Liver (tissue), 9 donors: ENCODE results near the gene ZEB1. TPM values are rescaled to one million over a fixed set of nuclear protein-coding genes. Genes with fewer than 3 reads are reported as not detected.

ENCODE experiments used
- DNase-seq: peaks from one replicate; pipeline ENCODE4 v3.0.0-alpha.2; 2017; ENCODE audit warnings: low spot score
- H3K27ac ChIP-seq, 2 donors: one replicate each; pipeline ENCODE4 v1.7.0; 2013; ENCODE audit warnings: inconsistent platforms in 2 of 2, low read length in 2 of 2, control low read depth in 1 of 2, low read depth in 1 of 2, mild to moderate bottlenecking in 1 of 2
- H3K27me3 ChIP-seq, 4 donors: one replicate each; pipeline versions ENCODE4 v1.6.1 to v1.7.0; 2013; ENCODE audit warnings: low read length in 3 of 4, inconsistent platforms in 1 of 4, mild to moderate bottlenecking in 1 of 4, moderate library complexity in 1 of 4; ENCODE audit not compliant: control insufficient read depth in 4 of 4, insufficient read depth in 4 of 4
- H3K36me3 ChIP-seq, 4 donors: one replicate each; pipeline versions ENCODE4 v1.6.1 to v1.7.0; 2013; ENCODE audit warnings: low read length in 3 of 4, mild to moderate bottlenecking in 3 of 4, low read depth in 1 of 4, moderate library complexity in 1 of 4; ENCODE audit not compliant: control insufficient read depth in 4 of 4, insufficient read depth in 3 of 4
- H3K4me1 ChIP-seq, 4 donors: one replicate each; pipeline versions ENCODE4 v1.6.1 to v1.7.0; 2013; ENCODE audit warnings: low read length in 3 of 4, mild to moderate bottlenecking in 3 of 4, moderate library complexity in 1 of 4; ENCODE audit not compliant: control insufficient read depth in 4 of 4, insufficient read depth in 4 of 4
- H3K4me3 ChIP-seq, 3 donors: one replicate each; pipeline versions ENCODE4 v1.6.1 to v1.7.0; 2013; ENCODE audit warnings: low read length in 3 of 3, control low read depth in 1 of 3, low read depth in 1 of 3, mild to moderate bottlenecking in 1 of 3
- H3K9ac ChIP-seq, 2 donors: one replicate each; pipeline ENCODE4 v1.7.0; 2013; ENCODE audit warnings: low read length in 2 of 2, mild to moderate bottlenecking in 2 of 2, moderate library complexity in 2 of 2, control low read depth in 1 of 2, low read depth in 1 of 2
- H3K9me3 ChIP-seq, 4 donors: one replicate each; pipeline versions ENCODE4 v1.6.1 to v1.7.0; 2013; ENCODE audit warnings: low read length in 3 of 4; ENCODE audit not compliant: control insufficient read depth in 4 of 4
- ATF3 ChIP-seq: IDR thresholded peaks from 2 replicates; pipeline ENCODE4 v1.6.1; 2016; ENCODE audit warnings: antibody characterized with exemption
- CTCF ChIP-seq: fragments of 150-350 bp; IDR thresholded peaks from 2 replicates; pipeline ENCODE4 v1.5.1; 2017; ENCODE audit warnings: improper control_type of control experiment, low read depth, low read length; ENCODE audit not compliant: missing input control
- EGR1 ChIP-seq, 2 donors: IDR thresholded peaks; 2 replicates each; pipeline ENCODE4 v1.6.1; 2016 to 2018; ENCODE audit warnings: antibody characterized with exemption in 2 of 2, low read depth in 2 of 2
- FOXA1 ChIP-seq: IDR thresholded peaks from 2 replicates; pipeline ENCODE4 v1.6.1; 2016; ENCODE audit warnings: antibody characterized with exemption
- GABPA ChIP-seq, 2 donors: IDR thresholded peaks in 1 of 2; conservative IDR thresholded peaks in 1 of 2; 2 replicates each; pipeline ENCODE4 v1.6.1; 2016; ENCODE audit warnings: antibody characterized with exemption in 2 of 2, mild to moderate bottlenecking in 1 of 2, moderate library complexity in 1 of 2
- HNF4A ChIP-seq, 2 donors: conservative IDR thresholded peaks; 2 replicates each; pipeline ENCODE4 v1.6.1; 2016; ENCODE audit warnings: antibody characterized with exemption in 2 of 2, mild to moderate bottlenecking in 2 of 2
- HNF4G ChIP-seq: IDR thresholded peaks from 2 replicates; pipeline ENCODE4 v1.6.1; 2016; ENCODE audit warnings: antibody characterized with exemption
- JUND ChIP-seq, 2 donors: IDR thresholded peaks; 2 replicates each; pipeline ENCODE4 v1.6.1; 2016; ENCODE audit warnings: antibody characterized with exemption in 2 of 2
- NR2F2 ChIP-seq: IDR thresholded peaks from 2 replicates; pipeline ENCODE4 v1.6.1; 2016; ENCODE audit warnings: antibody characterized with exemption
- RAD21 ChIP-seq, 2 donors: IDR thresholded peaks; 2 replicates each; pipeline ENCODE4 v1.6.1; 2016; ENCODE audit warnings: antibody characterized with exemption in 2 of 2, mild to moderate bottlenecking in 2 of 2
- REST ChIP-seq: IDR thresholded peaks from 2 replicates; pipeline ENCODE4 v1.6.1; 2016; ENCODE audit warnings: antibody characterized with exemption, mild to moderate bottlenecking
- RXRA ChIP-seq, 2 donors: IDR thresholded peaks; 2 replicates each; pipeline ENCODE4 v1.6.1; 2017 to 2018; ENCODE audit warnings: antibody characterized with exemption in 2 of 2, mild to moderate bottlenecking in 1 of 2
- SP1 ChIP-seq: IDR thresholded peaks from 2 replicates; pipeline ENCODE4 v1.6.1; 2018; ENCODE audit warnings: antibody characterized with exemption, mild to moderate bottlenecking
- TAF1 ChIP-seq: conservative IDR thresholded peaks from 2 replicates; pipeline ENCODE4 v1.6.1; 2016; ENCODE audit warnings: antibody characterized with exemption, mild to moderate bottlenecking
- YY1 ChIP-seq: IDR thresholded peaks from 2 replicates; pipeline ENCODE4 v1.6.1; 2016; ENCODE audit warnings: antibody characterized with exemption, mild to moderate bottlenecking
- ZBTB33 ChIP-seq: IDR thresholded peaks from 2 replicates; pipeline ENCODE4 v1.6.1; 2016; ENCODE audit warnings: antibody characterized with exemption
- WGBS: extraction: QIAGEN DNeasy Blood & Tissue Kit; methylation state at CpG from one replicate; pipeline ENCODE4 v1.1.7; 2013; 5-methylcytosine and 5-hydroxymethylcytosine counted together
- polyA plus RNA-seq, 2 donors: library from polyadenylated mRNA; stranded (reverse) in 1 of 2; unstranded in 1 of 2; fragments of 200-250 nt in 1 of 2; fragments of >200 nt in 1 of 2; fragmentation: Nextera tagmentation in 1 of 2; extraction: Ambion mirVana in 1 of 2; gene quantifications; one replicate each; pipeline versions ENCODE4 v1.2.1 to v1.2.3, GENCODE V29; 2013 to 2015
- total RNA-seq, 2 donors: library from RNA; depleted of rRNA; stranded (reverse); fragments of >200 nt; gene quantifications; one replicate each; pipeline ENCODE4 v1.2.3, GENCODE V29; 2014
- donor health status: healthy.
- donor health status: healthy.
- donor health status: healthy.
- donor health status: healthy.
- donor health status: healthy.

Gene ZEB1
- total and polyA plus RNA-seq, 4 donors, result 3.2 to 19.6 (median 6.5) TPM

- TF ChIP-seq TAF1, result no peak
Observed at GRCh38 chr10:31381766-31382316, 62.8 kb downstream of the ZEB1 start (continued).

GRCh38 chr10:31383810-31384588 is 65.0 kb downstream of the ZEB1 start:
- no peaks in the 10 kb centered on the region for H3K27me3 ChIP-seq
- TF ChIP-seq RXRA (IDR thresholded peaks at IDR 0.05) (no peak), SP1 (no peak), GABPA (IDR thresholded peaks at IDR 0.05 in 1 of 2, conservative IDR thresholded peaks at IDR 0.05 in 1 of 2) (no peak), RAD21 (IDR thresholded peaks at IDR 0.05) (no peak), JUND (IDR thresholded peaks at IDR 0.05) (no peak), YY1 (no peak)
- H3K36me3 ChIP-seq, result no peaks in the 10 kb centered on the region
- no peak for DNase-seq
- WGBS, result 98% methylated on average over 8 of the region's 8 CpGs
- H3K4me1 ChIP-seq, result no peaks in the 10 kb centered on the region
- no peaks in the 10 kb centered on the region for H3K9me3 ChIP-seq
- no peak overlapping the region for H3K4me3 ChIP-seq
- H3K9ac ChIP-seq, result no peak overlapping the region
- no peak overlapping the region for H3K27ac ChIP-seq

- Histone ChIP-seq H3K9me3 (no peaks in the 10 kb centered on the region), H3K9ac (no peak overlapping the region), H3K27me3 (no peaks in the 10 kb centered on the region), H3K4me1 (no peaks in the 10 kb centered on the region), H3K27ac (no peak overlapping the region), H3K36me3 (no peaks in the 10 kb centered on the region), H3K4me3 (no peak overlapping the region)
- WGBS, result 86% methylated on average over 2 of the region's 2 CpGs
- TF ChIP-seq TAF1, result no peak
- TF ChIP-seq FOXA1, result no peak
- TF ChIP-seq GABPA (IDR thresholded peaks at IDR 0.05 in 1 of 2, conservative IDR thresholded peaks at IDR 0.05 in 1 of 2), result no peak
- TF ChIP-seq SP1, result no peak
- no peak for TF ChIP-seq RAD21 (IDR thresholded peaks at IDR 0.05)
- no peak for TF ChIP-seq EGR1 (IDR thresholded peaks at IDR 0.05; ENCODE audit: low read depth in 2 of 2)
- no peak for TF ChIP-seq HNF4G
- no peak for TF ChIP-seq ZBTB33
- no peak for TF ChIP-seq HNF4A (conservative IDR thresholded peaks at IDR 0.05)
- no peak for TF ChIP-seq CTCF
- TF ChIP-seq REST, result no peak
- no peak for TF ChIP-seq JUND (IDR thresholded peaks at IDR 0.05)
- TF ChIP-seq ATF3, result no peak
- no peak for TF ChIP-seq NR2F2
- no peak for TF ChIP-seq RXRA (IDR thresholded peaks at IDR 0.05)
- DNase-seq, result no peak
Observed at GRCh38 chr10:31384589-31384949, 65.6 kb downstream of the ZEB1 start.
